C4-2B (cell line): Measurements from ENCODE around the gene GBGT1.

Source experiments
- CTCF ChIP-seq: fragments of 450-650 bp; conservative IDR thresholded peaks from 2 replicates; pipeline ENCODE4 v1.5.1; 2017; ENCODE audit warnings: mild to moderate bottlenecking
- ZFX ChIP-seq: fragments of 450-650 bp; IDR thresholded peaks from 2 replicates; pipeline ENCODE4 v1.6.1; 2017

GRCh38 chr9:133154097-133154989, 9.4 kb downstream of the GBGT1 start:
- TF ChIP-seq CTCF (no peak), ZFX (no peak)
